Esophagus muscularis mucosa (tissue), 4 donors: ENCODE measurements around the gene ZNF217.
"Not testable (repeated sequence)": the region's sequence is repeated elsewhere in the genome, so short reads cannot be mapped to it uniquely, and the experiment has no call there.

Experiments
- EP300 ChIP-seq: sonication (generic); formaldehyde crosslinking; IDR thresholded peaks from one replicate; pipeline ENCODE4 v1.6.1; 2017; ENCODE audit warnings: antibody characterized with exemption
- POLR2A ChIP-seq: fragments of 450-650 bp; IDR thresholded peaks from one replicate; pipeline ENCODE4 v1.6.1; 2017; ENCODE audit warnings: antibody characterized with exemption, moderate library complexity, mild to moderate bottlenecking, low read depth
- POLR2AphosphoS5 ChIP-seq, 2 donors: sonication (generic); formaldehyde crosslinking; IDR thresholded peaks; one replicate each; pipeline ENCODE4 v1.6.1; 2017; ENCODE audit warnings: antibody characterized with exemption in 2 of 2
- TF ChIP-seq, protein P1 (sequence below), 3 experiments: fragments of 200-600 bp in 2 of 3; fragments of 450-650 bp in 1 of 3; sonication (generic) in 2 of 3; IDR thresholded peaks; one replicate each; pipeline ENCODE4 v1.5.1; 2017 to 2019; ENCODE audit warnings: antibody characterized with exemption in 3 of 3, mild to moderate bottlenecking in 2 of 3, moderate library complexity in 1 of 3

DNA sequence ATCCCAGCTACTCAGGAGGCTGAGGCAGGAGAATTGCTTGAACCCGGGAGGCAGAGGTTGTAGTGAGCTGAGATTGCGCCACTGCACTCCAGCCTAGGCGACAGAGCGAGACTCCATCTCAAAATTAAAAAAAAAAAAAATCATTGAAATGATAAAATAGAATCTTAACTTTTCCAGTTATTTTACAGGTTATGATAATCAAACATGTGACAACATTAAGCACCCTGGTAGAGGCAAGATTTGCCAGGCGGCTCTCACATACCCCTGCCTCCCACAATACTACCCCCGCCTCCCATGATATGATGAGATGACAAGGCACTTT is 41.1 kb downstream of the ZNF217 start:
- not testable (repeated sequence) for TF ChIP-seq EP300; POLR2A; POLR2AphosphoS5 (IDR thresholded peaks at IDR 0.05)
- TF ChIP-seq, protein P1, sequence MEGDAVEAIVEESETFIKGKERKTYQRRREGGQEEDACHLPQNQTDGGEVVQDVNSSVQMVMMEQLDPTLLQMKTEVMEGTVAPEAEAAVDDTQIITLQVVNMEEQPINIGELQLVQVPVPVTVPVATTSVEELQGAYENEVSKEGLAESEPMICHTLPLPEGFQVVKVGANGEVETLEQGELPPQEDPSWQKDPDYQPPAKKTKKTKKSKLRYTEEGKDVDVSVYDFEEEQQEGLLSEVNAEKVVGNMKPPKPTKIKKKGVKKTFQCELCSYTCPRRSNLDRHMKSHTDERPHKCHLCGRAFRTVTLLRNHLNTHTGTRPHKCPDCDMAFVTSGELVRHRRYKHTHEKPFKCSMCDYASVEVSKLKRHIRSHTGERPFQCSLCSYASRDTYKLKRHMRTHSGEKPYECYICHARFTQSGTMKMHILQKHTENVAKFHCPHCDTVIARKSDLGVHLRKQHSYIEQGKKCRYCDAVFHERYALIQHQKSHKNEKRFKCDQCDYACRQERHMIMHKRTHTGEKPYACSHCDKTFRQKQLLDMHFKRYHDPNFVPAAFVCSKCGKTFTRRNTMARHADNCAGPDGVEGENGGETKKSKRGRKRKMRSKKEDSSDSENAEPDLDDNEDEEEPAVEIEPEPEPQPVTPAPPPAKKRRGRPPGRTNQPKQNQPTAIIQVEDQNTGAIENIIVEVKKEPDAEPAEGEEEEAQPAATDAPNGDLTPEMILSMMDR (IDR thresholded peaks at IDR 0.05): not testable (repeated sequence)
